Hepatocyte (in vitro differentiated cells): Measurements from ENCODE around the gene PEAR1. TPM values are rescaled to one million over a fixed set of nuclear protein-coding genes. Genes with fewer than 3 reads are reported as not detected.

Experiments used
- DNase-seq: peaks from one replicate; pipeline ENCODE4 v3.0.0-alpha.2; 2016; ENCODE audit warnings: low spot score
- H2AFZ ChIP-seq: fragments of 200-600 bp; sonication (generic); 2 replicates; pipeline ENCODE4 v1.6.0; 2016; ENCODE audit warnings: antibody characterized with exemption, mild to moderate bottlenecking
- H3K27ac ChIP-seq: fragments of 200-600 bp; sonication (generic); 2 replicates; pipeline ENCODE4 v1.5.1; 2016; ENCODE audit warnings: mild to moderate bottlenecking
- H3K27me3 ChIP-seq: fragments of 200-600 bp; sonication (generic); 2 replicates; pipeline ENCODE4 v1.6.1; 2016
- H3K36me3 ChIP-seq: fragments of 200-600 bp; sonication (generic); replicated peaks from 2 replicates; pipeline ENCODE4 v1.5.1; 2016; ENCODE audit warnings: low read depth; ENCODE audit not compliant: insufficient read depth
- H3K4me1 ChIP-seq: fragments of 200-600 bp; sonication (generic); 2 replicates; pipeline ENCODE4 v1.5.1; 2016; ENCODE audit warnings: mild to moderate bottlenecking, moderate library complexity; ENCODE audit not compliant: insufficient read depth
- H3K4me2 ChIP-seq: fragments of 200-600 bp; sonication (generic); 2 replicates; pipeline ENCODE4 v1.6.0; 2016
- H3K4me3 ChIP-seq: fragments of 200-600 bp; sonication (generic); 2 replicates; pipeline ENCODE4 v1.5.1; 2016; ENCODE audit warnings: mild to moderate bottlenecking
- H3K79me2 ChIP-seq: fragments of 200-600 bp; sonication (generic); 2 replicates; pipeline ENCODE4 v1.6.0; 2017; ENCODE audit warnings: mild to moderate bottlenecking
- H3K9me2 ChIP-seq: fragments of 200-600 bp; sonication (generic); replicated peaks from 2 replicates; pipeline ENCODE4 v1.6.0; 2017; ENCODE audit warnings: mild to moderate bottlenecking; ENCODE audit not compliant: insufficient read depth
- H3K9me3 ChIP-seq: fragments of 200-600 bp; sonication (generic); 2 replicates; pipeline ENCODE4 v1.5.1; 2016; ENCODE audit warnings: low read depth, mild to moderate bottlenecking
- H4K20me1 ChIP-seq: fragments of 200-600 bp; sonication (generic); 2 replicates; pipeline ENCODE4 v1.6.0; 2016; ENCODE audit warnings: mild to moderate bottlenecking; ENCODE audit not compliant: insufficient read depth, poor library complexity, severe bottlenecking
- CTCF ChIP-seq: fragments of 200-600 bp; sonication (generic); IDR thresholded peaks from 2 replicates; pipeline ENCODE4 v1.5.1; 2016; ENCODE audit warnings: antibody characterized with exemption, mild to moderate bottlenecking; ENCODE audit not compliant: poor library complexity
- EZH2 ChIP-seq: fragments of 200-600 bp; sonication (generic); IDR thresholded peaks from 2 replicates; pipeline ENCODE4 v1.6.1; 2016; ENCODE audit warnings: antibody characterized with exemption, mild to moderate bottlenecking, borderline replicate concordance
- EZH2phosphoT487 ChIP-seq: fragments of 200-600 bp; sonication (generic); IDR thresholded peaks from one replicate; pipeline ENCODE4 v1.6.1; 2018; ENCODE audit warnings: antibody characterized with exemption, mild to moderate bottlenecking, low read depth, moderate library complexity; ENCODE audit not compliant: unreplicated experiment, severe bottlenecking
- WGBS: methylation state at CpG from one replicate; pipeline ENCODE4 v1.1.6; 2016; ENCODE audit warnings: low lambda C conversion rate; ENCODE audit errors: missing lambda C conversion rate; 5-methylcytosine and 5-hydroxymethylcytosine counted together
- polyA plus RNA-seq: library from polyadenylated mRNA; unstranded; fragments of >200 nt; fragmentation: Nextera tagmentation; extraction: Ambion mirVana; gene quantifications from 2 replicates; pipeline ENCODE4 v1.2.1, GENCODE V29; 2016
- total RNA-seq: library from RNA; depleted of rRNA; stranded (reverse); fragments of >200 nt; gene quantifications from 2 replicates; pipeline ENCODE4 v1.2.3, GENCODE V29; 2014

PEAR1 gene
- total and polyA plus RNA-seq, 2 experiments from 2014 or later: 5.3 to 6.3 TPM

- no peak for DNase-seq
- Histone ChIP-seq H3K4me1 (no peaks in the 10 kb centered on the region), H3K27me3 (peaks cover 36% of the 10 kb centered on the region), H3K27ac (no peak overlapping the region), H3K4me2 (no peak overlapping the region), H2AFZ (no peak overlapping the region), H3K9me2 (no peaks in the 10 kb centered on the region), H3K4me3 (no peak overlapping the region), H3K9me3 (no peaks in the 10 kb centered on the region), H3K36me3 (no peaks in the 10 kb centered on the region), H3K79me2 (no peaks in the 10 kb centered on the region), H4K20me1 (no peaks in the 10 kb centered on the region)
- 52% methylated on average over 4 of the region's 6 CpGs for WGBS
- TF ChIP-seq EZH2phosphoT487 (no peak), CTCF (no peak), EZH2 (no peak)
These were observed 5.8 kb upstream of the PEAR1 start for GRCh38 chr1:156887734-156888133.

GRCh38 chr1:156889802-156890580, 3.5 kb upstream of the PEAR1 start:
- H3K4me3 ChIP-seq: no peak overlapping the region
- DNase-seq: peak; percentile 92
- 51% methylated on average over 8 of the region's 8 CpGs for WGBS
- no peaks in the 10 kb centered on the region for H3K36me3 ChIP-seq
- no peaks in the 10 kb centered on the region for H3K79me2 ChIP-seq
- no peaks in the 10 kb centered on the region for H3K9me2 ChIP-seq
- no peaks in the 10 kb centered on the region for H3K9me3 ChIP-seq
- TF ChIP-seq CTCF (peak; percentile 87), EZH2 (no peak)
- H3K27ac ChIP-seq: no peak overlapping the region
- H3K4me1 ChIP-seq: peaks cover 5% of the 10 kb centered on the region
- peaks cover 40% of the 10 kb centered on the region for H3K27me3 ChIP-seq
- H4K20me1 ChIP-seq: no peaks in the 10 kb centered on the region
- H3K4me2 ChIP-seq: no peak overlapping the region
- H2AFZ ChIP-seq: no peak overlapping the region

GRCh38 chr1:156892190-156893047, 1.1 kb upstream of the PEAR1 start:
- H3K27ac ChIP-seq: no peak overlapping the region
- H3K4me3 ChIP-seq: no peak overlapping the region
- H3K79me2 ChIP-seq: no peaks in the 10 kb centered on the region
- no peaks in the 10 kb centered on the region for H3K9me2 ChIP-seq
- H2AFZ ChIP-seq: peak overlapping the region; percentile 33
- TF ChIP-seq CTCF (peak; percentile 96), EZH2 (no peak), EZH2phosphoT487 (no peak)
- H3K9me3 ChIP-seq: no peaks in the 10 kb centered on the region
- no peaks in the 10 kb centered on the region for H3K36me3 ChIP-seq
- H3K27me3 ChIP-seq: peaks cover 29% of the 10 kb centered on the region
- DNase-seq: peak; percentile 95
- peaks cover 5% of the 10 kb centered on the region for H3K4me1 ChIP-seq
- no peaks in the 10 kb centered on the region for H4K20me1 ChIP-seq
- 7% methylated on average over 43 of the region's 48 CpGs for WGBS
- peak overlapping the region; percentile 84 for H3K4me2 ChIP-seq
